GM12878 (cell line): Measurements from ENCODE around the gene TRPC4. TPM values are rescaled to one million over a fixed set of nuclear protein-coding genes. Genes with fewer than 3 reads are reported as not detected.

Source experiments
- ATAC-seq: fragments of 200-7000 bp; cut with Tn5 transposase; 3 replicates; pipeline ENCODE4 v1.9.1; 2020; ENCODE audit warnings: mild to moderate bottlenecking, moderate library complexity
- BruUV-seq: library from RNA; stranded (reverse); fragments of 400-500 nt; replicated peaks from 2 replicates; lab custom pipeline; 2021; lab: Mats Ljungman, UMichigan
- CTCF ChIA-PET: fragments of 300-600 bp; sonication (Branson Sonifier 250); formaldehyde crosslinking; extraction: SDS; loops from one replicate; lab custom pipeline; 2021; ENCODE audit warnings: inconsistent platforms; lab: Yijun Ruan, JAX
- POLR2A ChIA-PET: fragments of 350-600 bp; formaldehyde crosslinking; extraction: SDS; loops from one replicate; lab custom pipeline; 2021; ENCODE audit warnings: inconsistent platforms; lab: Charles Lee
- RAD21 ChIA-PET: fragments of 300-600 bp; sonication (Branson Sonifier 250); formaldehyde crosslinking; loops from one replicate; lab custom pipeline; 2023; ENCODE audit warnings: antibody characterized with exemption; ENCODE audit not compliant: unreplicated experiment; lab: Charles Lee
- SMC1A ChIA-PET: fragments of 300-600 bp; sonication (Branson Sonifier 250); formaldehyde crosslinking; loops from one replicate; lab custom pipeline; 2023; ENCODE audit not compliant: unreplicated experiment, uncharacterized antibody; lab: Charles Lee
- DNase-seq: peaks from one replicate; pipeline ENCODE4 v3.0.0-alpha.2; 2011; ENCODE audit warnings: low read depth, low spot score
- FAIRE-seq: peaks from 3 replicates; lab custom pipeline; 2011; peaks lifted over from hg19 to GRCh38; lab: Jason Lieb, UNC
- H2AFZ ChIP-seq: 2 replicates; pipeline ENCODE4 v1.6.0; 2011; ENCODE audit warnings: low read depth, low read length, control low read depth; ENCODE audit not compliant: control insufficient read depth
- H3K27ac ChIP-seq: 2 replicates; pipeline ENCODE4 v1.5.1; 2011; ENCODE audit warnings: control low read depth; ENCODE audit not compliant: control insufficient read depth, insufficient read depth
- H3K27me3 ChIP-seq, 2 experiments: replicated peaks in 1 of 2; 2 replicates each; pipeline versions ENCODE4 v1.6.0 to v1.6.1; 2011; ENCODE audit warnings: low read length in 1 of 2; ENCODE audit not compliant: control insufficient read depth in 2 of 2, insufficient read depth in 2 of 2
- H3K36me3 ChIP-seq, 2 experiments: 2 replicates each; pipeline ENCODE4 v1.5.1; 2011; ENCODE audit warnings: low read length in 1 of 2; ENCODE audit not compliant: control insufficient read depth in 2 of 2, insufficient read depth in 2 of 2
- H3K4me1 ChIP-seq: 2 replicates; pipeline ENCODE4 v1.6.1; 2011; ENCODE audit warnings: mild to moderate bottlenecking, low read length, moderate library complexity, mixed read lengths; ENCODE audit not compliant: control insufficient read depth, insufficient read depth
- H3K4me2 ChIP-seq: 2 replicates; pipeline ENCODE4 v1.6.0; 2011; ENCODE audit warnings: control low read depth; ENCODE audit not compliant: control insufficient read depth, insufficient read depth
- H3K4me3 ChIP-seq: fragments of 200-600 bp; sonication (generic); 2 replicates; pipeline ENCODE4 v1.5.1; 2016
- H3K79me2 ChIP-seq: 2 replicates; pipeline ENCODE4 v1.6.0; 2011; ENCODE audit warnings: low read length; ENCODE audit not compliant: control insufficient read depth, insufficient read depth
- H3K9ac ChIP-seq: 2 replicates; pipeline ENCODE4 v1.8.0; 2011; ENCODE audit warnings: low read length, control low read depth, mixed read lengths; ENCODE audit not compliant: control insufficient read depth, insufficient read depth
- H3K9me3 ChIP-seq: replicated peaks from 3 replicates; pipeline ENCODE4 v1.5.1; 2011; ENCODE audit warnings: mild to moderate bottlenecking, low read length; ENCODE audit not compliant: control insufficient read depth, insufficient read depth
- H4K20me1 ChIP-seq: 2 replicates; pipeline ENCODE4 v1.6.0; 2011; ENCODE audit not compliant: control insufficient read depth, insufficient read depth
- BCL11A ChIP-seq: IDR thresholded peaks from 2 replicates; pipeline ENCODE4 v1.6.1; 2011; ENCODE audit warnings: low read depth, low read length
- IKZF1 ChIP-seq: fragments of 450-650 bp; conservative IDR thresholded peaks from 2 replicates; pipeline ENCODE4 v1.6.1; 2017; ENCODE audit warnings: antibody characterized with exemption, mild to moderate bottlenecking
- SIN3A ChIP-seq: IDR thresholded peaks from 2 replicates; pipeline ENCODE4 v1.6.1; 2012; ENCODE audit warnings: low read depth, low read length, improper control_type of control experiment
- SMARCA5 ChIP-seq: fragments of 450-650 bp; IDR thresholded peaks from 2 replicates; pipeline ENCODE4 v1.6.1; 2017; ENCODE audit warnings: mild to moderate bottlenecking
- ZBTB40 ChIP-seq: fragments of 450-650 bp; IDR thresholded peaks from 2 replicates; pipeline ENCODE4 v1.6.1; 2016; ENCODE audit warnings: mild to moderate bottlenecking, moderate library complexity, borderline replicate concordance
- WGBS: methylation state at CpG from one replicate; pipeline ENCODE4 v1.1.6; 2016; ENCODE audit warnings: low lambda C conversion rate; ENCODE audit not compliant: insufficient replicate concordance, insufficient coverage; ENCODE audit errors: missing lambda C conversion rate; 5-methylcytosine and 5-hydroxymethylcytosine counted together
- in situ Hi-C: fragments of 300-500 bp; cut with MboI; formaldehyde crosslinking; loops from 9 replicates; pipeline ENCODE4 v1.14.3; 2018; ENCODE audit warnings: mixed read lengths
- intact Hi-C: fragments of 100-400 bp; cut with micrococcal nuclease; formaldehyde crosslinking; loops from one replicate; pipeline ENCODE4 v1.14.2; 2022; ENCODE audit not compliant: unreplicated experiment
- polyA plus RNA-seq, 11 experiments: library from polyadenylated mRNA; depleted of rRNA in 4 of 11; unstranded in 6 of 11; stranded (reverse) in 5 of 11; fragments of >200 nt; fragmentation: Nextera tagmentation in 4 of 11; fragmentation: Illumina TruSeq in 1 of 11; extraction: Ambion mirVana in 4 of 11; extraction: Trizol in 1 of 11; gene quantifications; 1 replicate in 1 of 11; 2 replicates in 10 of 11; pipeline versions ENCODE4 v1.2.1 to v1.2.3, GENCODE V29; 2011 to 2016; ENCODE audit warnings: inconsistent platforms in 2 of 11, missing spikeins in 2 of 11, low read depth in 1 of 11
- total RNA-seq, 4 experiments: library from RNA; depleted of rRNA in 3 of 4; stranded (reverse); fragments of >200 nt in 3 of 4; fragmentation: Illumina TruSeq in 1 of 4; extraction: Trizol in 1 of 4; gene quantifications; 2 replicates each; pipeline versions ENCODE4 v1.2.1 to v1.2.3, GENCODE V29; 2013 to 2021

The TRPC4 gene
- total and polyA plus RNA-seq, 10 of the 15 experiments (the other 5 are each of a cell fraction or from before 2014, with no cell fraction given): not detected

- no peak overlapping the region for H3K4me3 ChIP-seq
- ChIA-PET RAD21 (no interaction called here), SMC1A (interaction anchor here (1.1 kb wide), 1 partner anchor 10 kb away, joined by 3 read pairs; no protein-coding TSS in a partner anchor), CTCF (no interaction called here), POLR2A (no interaction called here)
- DNase-seq (no peak), ATAC-seq (no peak), FAIRE-seq (no peak)
- H3K27me3 ChIP-seq: no peaks in the 10 kb centered on the region
- no peak overlapping the region for H3K9ac ChIP-seq
- in situ Hi-C loops: no loop called here
- no peaks in the 10 kb centered on the region for H3K79me2 ChIP-seq
- H3K4me2 ChIP-seq: no peak overlapping the region
- TF ChIP-seq SIN3A (no peak), ZBTB40 (no peak), SMARCA5 (no peak), IKZF1 (no peak), BCL11A (no peak)
- no peak overlapping the region for H2AFZ ChIP-seq
- H3K36me3 ChIP-seq: no peaks in the 10 kb centered on the region
- WGBS: 48% methylated on average over 2 of the region's 2 CpGs
- H3K4me1 ChIP-seq: no peaks in the 10 kb centered on the region
- H3K27ac ChIP-seq: no peak overlapping the region
- intact Hi-C loops: no loop called here
- H4K20me1 ChIP-seq: no peaks in the 10 kb centered on the region
- no TSS peak for BruUV-seq
- no peaks in the 10 kb centered on the region for H3K9me3 ChIP-seq
These were observed 19.5 kb upstream of the TRPC4 start for GRCh38 chr13:37889102-37889501.
